NOMO-1 treated with DMSO at 0.1 percent for 48 hours (cell line): Measurements from ENCODE around the gene PIWIL4.
A peak's percentile ranks its signal among the peaks of the same experiment; 100 is the strongest.
"Not testable (repeated sequence)": the region's sequence is repeated elsewhere in the genome, so short reads cannot be mapped to it uniquely, and the experiment has no call there.

Source experiments
- DNase-seq: peaks from one replicate; lab custom pipeline; 2025; ENCODE audit not compliant: unreplicated experiment; lab: John Stamatoyannopoulos, UW

The PIWIL4 gene

DNA sequence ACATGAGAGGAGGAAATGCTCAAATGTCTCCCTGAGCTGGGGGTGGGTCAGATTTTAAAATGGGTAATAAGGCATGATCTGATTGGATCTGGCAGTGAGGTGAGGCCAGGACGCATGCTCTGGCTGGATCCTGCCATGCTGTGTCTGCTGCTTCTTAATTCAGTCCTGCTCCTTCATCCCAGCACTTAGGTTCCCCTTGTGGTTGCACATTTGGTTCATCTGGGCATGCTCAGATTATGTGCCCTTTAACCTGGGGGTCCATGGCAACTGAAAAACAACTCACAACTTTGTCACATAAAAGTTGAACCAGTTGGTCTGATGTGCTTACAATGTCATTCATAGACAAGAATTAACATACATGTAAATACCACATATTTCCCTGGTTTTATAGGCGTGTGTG lies 67.9 kb downstream of the PIWIL4 start:
- DNase-seq, result no peak

DNA sequence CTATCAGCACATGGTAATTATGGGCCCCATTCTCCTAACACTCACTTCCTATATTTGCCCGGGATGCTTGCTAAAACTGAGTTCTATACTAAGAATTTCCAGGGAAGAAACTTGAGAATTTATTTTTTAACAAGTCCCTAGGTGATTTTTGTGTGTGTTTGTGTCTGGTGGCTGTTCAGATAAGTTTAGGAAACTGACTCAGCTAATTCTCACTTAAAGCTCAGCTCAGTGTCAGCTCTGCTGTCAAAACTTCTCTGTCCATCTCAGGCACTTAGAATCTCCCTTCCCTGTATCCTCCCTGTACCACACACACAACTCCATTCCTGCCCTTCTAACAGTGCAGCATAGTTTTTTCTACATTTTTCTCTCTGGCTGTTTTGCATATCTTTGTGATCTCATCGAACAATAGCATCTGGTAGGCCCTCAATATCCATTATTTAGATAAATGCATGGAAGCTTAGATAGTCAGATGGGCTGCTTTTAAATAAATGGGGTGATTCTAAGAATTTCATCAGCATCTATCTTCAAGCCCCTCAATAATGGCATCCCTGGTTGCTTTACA lies 69.3 kb downstream of the PIWIL4 start:
- DNase-seq, result no peak

GRCh38 chr11:94638301-94638901 lies 71.2 kb downstream of the PIWIL4 start:
- DNase-seq, result peak; percentile 45

DNA sequence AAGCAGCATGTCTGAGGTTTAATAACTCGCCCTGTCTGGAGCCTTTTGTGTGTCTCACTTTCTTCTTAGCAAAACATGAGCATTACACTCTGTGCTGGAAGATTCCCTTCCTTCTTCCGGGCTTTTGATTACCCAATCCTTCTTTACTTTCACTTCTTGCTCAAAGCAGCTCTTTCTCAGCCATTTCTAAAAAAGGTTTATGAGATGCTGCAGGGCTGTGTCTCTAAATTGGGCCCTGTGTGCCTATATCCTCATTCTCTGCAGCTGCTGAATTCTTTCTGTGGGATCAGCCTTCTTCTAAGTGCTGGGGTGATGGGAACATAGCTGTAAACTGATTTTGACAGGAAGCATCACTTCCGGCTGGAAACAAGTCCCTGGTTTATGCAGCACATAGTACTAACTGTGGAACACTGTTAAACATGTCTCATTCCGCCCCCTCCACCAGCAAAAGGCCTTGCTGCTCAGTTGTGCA lies 71.8 kb downstream of the PIWIL4 start:
- DNase-seq, result peak; percentile 94

- DNase-seq, result no peak
These were observed 72.9 kb downstream of the PIWIL4 start for GRCh38 chr11:94639901-94640721.

GRCh38 chr11:94641167-94641761 lies 74.1 kb downstream of the PIWIL4 start:
- DNase-seq, result no peak

GRCh38 chr11:94643186-94643585 lies 76.0 kb downstream of the PIWIL4 start:
- not testable (repeated sequence) for DNase-seq

DNA sequence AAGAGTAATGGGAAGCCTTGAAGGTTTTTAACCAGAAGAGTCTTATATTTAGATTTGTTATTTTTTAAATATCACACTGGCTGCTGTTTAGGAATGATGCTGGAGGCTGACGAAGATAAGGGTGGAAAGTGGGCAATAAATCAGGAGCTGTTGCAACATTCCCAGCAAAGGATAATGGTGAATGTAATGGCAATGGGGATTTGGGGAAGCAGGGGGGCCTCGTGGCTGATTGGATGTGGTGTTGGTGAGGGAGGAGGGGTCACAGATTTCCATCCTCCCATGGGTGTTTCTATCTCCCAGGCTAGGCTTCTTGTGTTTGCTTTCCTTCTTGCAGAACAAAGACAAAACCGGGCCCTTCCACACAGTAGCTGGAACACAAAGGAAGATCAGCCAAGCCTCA lies 80.8 kb downstream of the PIWIL4 start:
- no peak for DNase-seq

- no peak for DNase-seq
These were observed 81.6 kb downstream of the PIWIL4 start for GRCh38 chr11:94648789-94649188.

DNA sequence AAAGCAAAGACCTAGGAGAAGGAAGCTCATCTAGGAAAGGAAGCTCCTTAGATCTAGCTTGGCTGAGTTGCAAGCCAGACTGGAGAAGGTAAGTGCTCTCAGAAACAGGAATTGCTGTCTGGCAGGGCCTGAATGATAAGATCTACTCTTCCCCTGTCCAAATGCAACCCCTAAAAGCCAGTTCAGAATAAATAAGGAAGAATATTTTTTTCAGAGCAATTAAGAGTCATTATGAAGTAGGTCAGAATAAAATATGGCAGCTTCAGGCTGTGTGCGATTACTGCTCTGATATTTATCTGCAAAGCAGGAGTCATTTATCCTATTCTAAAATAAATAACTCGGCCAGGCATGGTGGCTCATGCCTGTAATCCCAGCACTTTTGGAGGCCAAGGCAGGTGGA lies 82.1 kb downstream of the PIWIL4 start:
- DNase-seq, result no peak

DNA sequence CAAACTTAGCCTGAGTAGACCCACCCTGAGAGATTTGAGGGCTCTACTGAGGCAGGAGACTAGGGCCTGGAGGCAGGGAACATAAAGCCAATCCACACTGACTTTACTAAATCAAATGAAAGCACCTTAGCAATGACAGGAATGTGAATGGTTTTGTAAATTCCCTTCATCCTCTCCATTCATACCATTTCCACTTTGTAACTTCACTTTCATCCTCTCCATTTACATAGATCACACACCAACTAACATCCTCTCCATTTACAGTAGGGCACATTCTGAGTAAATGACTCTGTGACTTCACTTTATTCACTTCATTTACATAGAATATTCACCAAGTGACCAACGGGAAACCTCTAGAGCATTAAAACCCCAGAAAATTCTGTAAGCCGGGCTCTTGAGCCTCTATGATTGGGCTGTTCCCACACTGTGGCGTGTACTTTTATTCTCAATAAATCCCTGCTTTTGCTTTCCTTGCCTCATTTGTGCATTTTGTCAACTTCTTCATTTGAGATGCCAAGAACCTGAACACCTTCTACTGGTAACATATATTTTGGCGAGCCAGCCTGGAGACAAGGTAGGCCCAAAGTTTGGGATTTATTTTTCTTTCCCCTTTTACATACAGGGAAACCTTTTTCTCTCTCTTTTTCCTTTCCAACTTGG lies 82.9 kb downstream of the PIWIL4 start:
- DNase-seq, result no peak

DNA sequence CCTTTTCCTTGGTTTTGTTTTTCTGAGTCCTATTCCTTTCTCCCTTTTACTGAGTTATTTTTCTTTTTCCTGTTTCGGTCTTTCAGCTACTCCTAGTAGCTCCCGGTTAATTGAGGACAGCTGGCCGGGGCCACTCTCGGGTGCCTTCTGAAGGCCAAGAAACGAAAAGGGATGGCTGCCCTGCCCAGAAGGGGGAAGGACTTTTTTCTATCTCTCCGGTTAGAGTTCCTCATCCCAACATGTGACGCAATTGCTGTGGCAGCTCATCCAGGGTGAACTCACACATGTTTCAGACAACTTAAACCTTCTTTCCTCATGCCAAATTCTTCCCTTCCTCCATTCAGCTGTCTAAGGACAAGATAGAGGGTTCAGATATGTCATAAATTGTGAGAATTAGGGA lies 83.6 kb downstream of the PIWIL4 start:
- DNase-seq, result peak; percentile 41

DNA sequence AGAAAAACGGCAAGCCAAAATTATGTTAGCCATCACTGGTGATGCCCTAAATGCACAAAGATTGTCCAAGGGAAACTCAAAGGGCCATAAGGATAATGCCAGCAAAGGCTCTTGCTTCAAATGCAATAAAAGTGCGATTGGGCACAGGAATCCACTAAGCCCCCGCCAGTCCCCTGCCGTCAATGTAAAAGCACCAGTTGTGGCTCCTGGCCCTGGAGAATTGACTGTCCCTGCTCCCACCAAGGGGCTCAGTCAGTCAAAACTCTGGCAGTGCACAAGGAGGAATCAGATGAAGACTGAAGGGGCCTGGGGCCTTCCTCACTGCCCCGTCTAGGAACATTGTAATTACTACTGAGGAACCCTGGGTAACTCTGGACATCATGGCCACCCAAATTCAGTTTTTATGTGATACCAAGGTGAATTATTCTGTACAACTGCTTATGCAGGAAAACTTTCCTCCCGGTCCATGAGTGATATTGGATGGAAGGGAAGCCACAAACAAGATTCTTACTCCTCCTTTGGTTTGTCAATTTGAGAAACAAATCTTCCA lies 85.6 kb downstream of the PIWIL4 start:
- no peak for DNase-seq

DNA sequence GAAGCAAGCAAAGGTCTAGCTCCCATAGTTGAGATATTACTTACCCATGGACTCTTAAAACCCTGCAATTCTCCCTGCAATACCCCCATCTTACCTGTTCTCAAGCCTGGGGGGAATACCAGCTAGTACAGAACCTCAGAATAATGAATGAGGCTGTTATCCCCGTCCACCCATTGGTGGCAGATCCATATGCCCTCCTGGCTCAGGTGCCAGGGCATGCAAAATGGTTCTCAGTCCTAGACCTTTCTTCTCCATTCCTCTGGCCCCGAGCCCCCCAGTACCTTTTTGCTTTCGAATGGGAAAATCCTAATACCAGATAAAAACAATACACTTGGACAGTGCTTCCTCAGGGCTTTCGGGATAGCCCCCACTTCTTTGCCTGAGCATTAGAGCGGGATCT lies 86.4 kb downstream of the PIWIL4 start:
- no peak for DNase-seq

- DNase-seq, result no peak
These were observed 87.0 kb downstream of the PIWIL4 start for GRCh38 chr11:94654201-94654600.

DNA sequence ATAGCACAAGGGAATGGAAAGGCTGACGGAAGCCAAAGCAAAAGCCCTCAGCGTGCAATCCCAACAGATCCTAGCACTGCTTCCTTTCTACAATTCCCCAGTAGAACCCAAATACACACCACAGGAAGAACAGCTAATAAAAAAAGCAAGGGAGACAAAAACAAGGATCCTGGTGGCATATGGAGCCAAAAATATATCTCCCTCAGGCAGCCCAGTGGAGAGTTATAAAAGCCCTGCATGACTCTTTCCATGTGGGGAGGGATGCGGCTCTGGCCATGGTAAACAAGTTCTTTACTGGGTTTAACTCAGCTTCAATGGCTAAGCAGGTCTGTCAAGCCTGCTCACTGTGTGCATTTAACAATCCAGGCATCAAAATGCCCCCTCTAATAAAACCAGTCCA lies 88.1 kb downstream of the PIWIL4 start:
- no peak for DNase-seq

GRCh38 chr11:94655956-94656355 lies 88.8 kb downstream of the PIWIL4 start:
- no peak for DNase-seq

GRCh38 chr11:94656968-94657367 lies 89.8 kb downstream of the PIWIL4 start:
- no peak for DNase-seq

- no peak for DNase-seq
These were observed 90.5 kb downstream of the PIWIL4 start for GRCh38 chr11:94657629-94658028.

DNA sequence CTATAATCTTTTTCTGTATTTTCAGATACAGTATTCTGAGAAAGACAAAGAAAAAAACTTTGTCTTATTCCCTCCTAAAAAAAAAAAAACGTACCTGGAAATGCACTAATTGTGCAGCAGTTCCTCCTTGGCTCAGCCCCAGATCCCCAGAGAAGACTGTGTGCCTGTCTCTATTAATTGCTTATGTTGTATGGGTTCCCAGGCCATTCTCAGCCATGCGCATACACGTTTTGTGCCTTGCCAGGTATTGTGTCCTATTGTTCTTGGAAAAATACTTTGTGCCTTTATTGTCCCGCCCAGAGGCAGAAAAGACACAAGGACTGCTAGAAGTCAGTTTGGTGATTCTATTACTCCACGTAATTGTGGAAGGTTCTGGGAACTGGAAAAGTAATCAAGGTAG lies 91.2 kb downstream of the PIWIL4 start:
- DNase-seq, result no peak

GRCh38 chr11:94658888-94659287 lies 91.7 kb downstream of the PIWIL4 start:
- no peak for DNase-seq
